ENCODE results near the gene SQSTM1. TPM values are rescaled to one million over a fixed set of nuclear protein-coding genes. Genes with fewer than 3 reads are reported as not detected.

The SQSTM1 gene
- total RNA-seq, 1 experiment from 2014 or later: 984 TPM

DNA sequence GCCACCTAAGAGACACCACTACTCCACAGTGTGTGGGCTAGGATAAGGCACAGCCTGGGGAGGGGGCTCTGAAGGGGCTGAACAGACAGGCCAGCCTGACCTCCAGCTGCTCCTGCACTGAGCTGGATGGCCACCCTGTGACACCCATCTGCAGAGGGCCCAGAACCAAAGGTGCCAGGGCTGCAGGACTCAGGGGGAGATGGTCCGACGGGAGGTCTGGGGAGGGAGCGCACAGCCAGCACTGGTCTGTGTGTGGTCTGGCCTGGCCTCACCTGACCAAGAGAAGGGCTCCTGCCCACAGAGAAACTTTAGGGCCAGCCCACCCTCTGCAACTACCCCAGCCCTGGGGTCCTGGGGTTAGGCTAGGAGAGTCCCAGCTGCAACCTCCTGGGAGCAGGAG is 26.1 kb upstream of the SQSTM1 start:
- DNase-seq (ENCODE audit: low read depth): no peak

DNA sequence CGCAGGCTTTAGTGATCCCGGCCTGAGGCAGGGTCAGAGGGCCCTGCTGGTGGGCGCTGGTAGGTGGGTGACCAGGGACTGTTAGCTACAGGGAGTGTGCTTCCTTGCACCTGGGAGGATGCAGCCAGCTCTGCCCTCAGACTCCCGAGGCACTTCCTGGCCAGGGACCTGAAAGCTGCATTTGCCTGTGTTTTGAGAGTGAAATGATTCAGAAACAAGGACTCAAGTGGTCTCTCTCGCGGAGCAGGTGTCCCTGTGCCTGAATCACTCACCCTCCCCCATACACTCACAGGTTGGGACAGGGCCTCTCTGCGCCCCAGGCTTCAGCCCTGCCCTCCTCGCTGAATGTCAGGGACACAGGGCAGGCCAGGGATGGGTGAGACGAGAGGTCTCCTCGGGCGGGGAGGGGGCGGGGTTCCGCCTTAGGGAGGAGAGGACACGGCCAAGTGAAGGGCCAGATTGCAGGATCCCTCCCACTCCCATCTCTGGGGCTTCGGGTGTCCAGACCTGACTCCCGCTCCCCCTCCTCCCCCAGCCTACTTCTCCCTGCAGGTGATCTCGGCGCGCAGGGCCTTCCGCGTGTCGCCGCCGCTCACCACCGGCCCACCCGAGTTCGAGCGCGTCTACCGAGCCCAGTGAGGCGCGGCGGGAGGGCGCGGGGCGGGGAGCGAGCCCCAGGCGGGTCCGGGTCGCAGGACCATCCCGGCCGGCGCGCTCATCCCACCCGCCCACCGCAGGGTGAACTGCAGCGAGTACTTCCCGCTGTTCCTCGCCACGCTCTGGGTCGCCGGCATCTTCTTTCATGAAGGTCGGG is 25.4 kb upstream of the SQSTM1 start:
- no peak for DNase-seq (ENCODE audit: low read depth)

DNA sequence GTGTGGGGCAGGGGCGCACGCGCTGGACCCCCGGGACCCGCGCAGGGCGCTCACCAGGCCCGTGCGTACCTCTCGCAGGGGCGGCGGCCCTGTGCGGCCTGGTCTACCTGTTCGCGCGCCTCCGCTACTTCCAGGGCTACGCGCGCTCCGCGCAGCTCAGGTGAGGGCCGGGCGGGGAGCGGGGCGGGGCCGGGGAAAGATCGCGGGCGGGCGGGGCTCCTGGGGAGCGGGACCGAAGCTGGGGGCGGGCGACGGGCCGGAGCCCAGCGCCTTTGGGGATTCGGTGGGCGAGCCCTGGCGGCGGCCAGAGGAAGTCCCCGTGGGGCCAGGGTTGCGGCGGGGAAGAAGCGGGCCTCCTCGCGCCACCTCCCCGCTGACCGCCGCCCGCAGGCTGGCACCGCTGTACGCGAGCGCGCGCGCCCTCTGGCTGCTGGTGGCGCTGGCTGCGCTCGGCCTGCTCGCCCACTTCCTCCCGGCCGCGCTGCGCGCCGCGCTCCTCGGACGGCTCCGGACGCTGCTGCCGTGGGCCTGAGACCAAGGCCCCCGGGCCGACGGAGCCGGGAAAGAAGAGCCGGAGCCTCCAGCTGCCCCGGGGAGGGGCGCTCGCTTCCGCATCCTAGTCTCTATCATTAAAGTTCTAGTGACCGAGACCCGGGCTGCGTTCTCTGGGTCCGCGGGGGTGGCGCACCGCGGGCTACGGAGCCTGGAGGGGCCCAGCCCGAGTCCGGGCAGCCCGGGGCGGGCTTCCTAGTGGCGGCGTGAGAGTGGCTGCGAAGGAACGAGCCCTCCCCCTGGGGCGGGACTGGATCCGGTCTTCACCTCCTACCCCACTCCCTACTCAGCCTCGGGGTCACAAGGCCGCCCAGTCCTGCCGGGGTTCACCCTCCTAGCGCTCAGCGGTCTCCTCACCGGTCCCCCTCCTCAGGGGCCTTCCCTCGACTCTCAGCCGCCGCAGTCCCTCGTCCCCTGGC is 24.6 kb upstream of the SQSTM1 start:
- peak; percentile 73 for DNase-seq (ENCODE audit: low read depth)

DNA sequence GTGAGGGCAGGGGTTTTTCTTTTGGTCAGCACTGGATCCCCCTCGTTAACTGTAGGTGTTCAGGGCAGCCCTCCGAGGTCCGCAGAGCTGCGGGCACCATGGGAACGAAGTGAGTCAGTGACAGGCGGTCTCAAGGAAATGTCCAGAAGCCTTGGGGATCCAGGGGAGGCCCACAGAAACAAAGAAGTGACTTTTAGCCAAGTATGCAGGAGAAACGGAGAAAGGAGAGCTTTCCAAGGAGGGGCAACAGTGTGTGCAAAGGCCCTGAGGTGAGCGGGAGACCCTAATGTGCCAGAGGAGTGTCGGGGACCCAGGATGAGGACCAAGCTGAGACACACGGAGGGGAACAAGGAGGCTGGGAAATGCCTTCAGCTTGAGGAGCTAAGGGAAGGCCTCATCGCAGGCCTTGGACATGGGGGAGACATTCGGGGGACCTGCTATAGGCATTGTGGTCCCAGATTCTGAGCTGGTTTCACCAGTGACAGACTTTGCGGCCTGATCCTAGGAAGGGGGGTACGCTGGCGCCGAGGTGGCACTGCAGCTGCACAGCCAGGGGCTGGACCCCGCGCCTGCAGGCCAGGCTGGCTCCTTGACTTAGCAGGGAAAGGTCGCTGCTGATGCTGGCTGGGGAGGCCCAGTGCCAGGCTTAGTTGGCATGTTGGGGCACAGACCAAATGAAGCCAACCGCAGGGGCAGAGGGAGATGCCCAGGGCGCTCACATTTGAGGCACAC is 23.7 kb upstream of the SQSTM1 start:
- no peak for DNase-seq (ENCODE audit: low read depth)

DNA sequence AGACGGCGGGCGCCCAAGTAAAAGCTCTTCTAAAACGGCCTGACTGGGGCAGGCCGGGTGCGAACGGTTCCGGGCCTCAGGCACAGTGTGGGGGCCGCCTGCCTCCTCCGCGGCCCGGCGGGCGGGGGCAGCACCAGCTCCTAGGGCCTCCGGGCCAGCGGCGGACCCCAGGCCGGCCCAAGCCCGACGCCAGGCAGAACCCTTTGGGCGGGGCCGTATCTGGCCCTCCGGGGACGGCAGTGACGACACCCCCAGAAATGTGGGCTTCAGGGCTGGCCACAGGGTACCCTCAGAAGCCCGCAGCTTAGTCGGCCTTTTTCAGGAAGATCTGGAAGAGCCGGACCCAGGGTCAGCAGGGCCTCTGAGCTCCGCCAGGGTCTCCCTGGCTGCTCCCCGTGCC is 23.0 kb upstream of the SQSTM1 start:
- no peak for DNase-seq (ENCODE audit: low read depth)

DNA sequence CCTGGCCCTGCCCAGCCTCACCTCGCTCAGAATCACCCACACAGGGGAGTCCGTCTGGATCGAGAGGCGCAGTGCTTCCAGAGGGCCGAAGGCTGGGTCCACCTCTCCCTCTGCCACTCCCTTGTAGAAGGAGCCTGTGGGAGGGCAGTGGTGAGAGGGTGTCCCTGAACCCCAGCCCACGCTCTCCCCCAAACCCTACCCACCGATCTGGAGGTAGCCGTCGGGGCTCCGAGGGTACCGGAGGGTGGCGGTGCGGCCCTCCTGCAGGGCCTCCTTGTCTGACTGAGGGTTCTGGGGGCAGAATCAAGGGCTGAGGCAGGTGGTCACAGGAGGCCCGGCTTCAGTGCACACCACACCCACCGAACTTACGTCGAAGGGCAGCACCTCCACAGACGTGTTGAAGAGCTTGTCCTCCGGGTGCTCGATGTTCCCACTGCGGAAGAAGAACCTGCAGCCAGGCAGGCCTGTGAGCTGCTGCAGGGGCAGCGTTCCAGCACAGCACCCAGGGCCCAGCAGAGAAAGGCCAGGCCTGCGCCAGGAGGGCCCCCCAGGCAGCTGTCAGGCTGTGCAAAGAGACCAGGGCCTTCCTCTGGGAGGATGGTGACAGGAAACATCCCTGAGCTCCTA is 22.4 kb upstream of the SQSTM1 start:
- DNase-seq (ENCODE audit: low read depth): no peak

DNA sequence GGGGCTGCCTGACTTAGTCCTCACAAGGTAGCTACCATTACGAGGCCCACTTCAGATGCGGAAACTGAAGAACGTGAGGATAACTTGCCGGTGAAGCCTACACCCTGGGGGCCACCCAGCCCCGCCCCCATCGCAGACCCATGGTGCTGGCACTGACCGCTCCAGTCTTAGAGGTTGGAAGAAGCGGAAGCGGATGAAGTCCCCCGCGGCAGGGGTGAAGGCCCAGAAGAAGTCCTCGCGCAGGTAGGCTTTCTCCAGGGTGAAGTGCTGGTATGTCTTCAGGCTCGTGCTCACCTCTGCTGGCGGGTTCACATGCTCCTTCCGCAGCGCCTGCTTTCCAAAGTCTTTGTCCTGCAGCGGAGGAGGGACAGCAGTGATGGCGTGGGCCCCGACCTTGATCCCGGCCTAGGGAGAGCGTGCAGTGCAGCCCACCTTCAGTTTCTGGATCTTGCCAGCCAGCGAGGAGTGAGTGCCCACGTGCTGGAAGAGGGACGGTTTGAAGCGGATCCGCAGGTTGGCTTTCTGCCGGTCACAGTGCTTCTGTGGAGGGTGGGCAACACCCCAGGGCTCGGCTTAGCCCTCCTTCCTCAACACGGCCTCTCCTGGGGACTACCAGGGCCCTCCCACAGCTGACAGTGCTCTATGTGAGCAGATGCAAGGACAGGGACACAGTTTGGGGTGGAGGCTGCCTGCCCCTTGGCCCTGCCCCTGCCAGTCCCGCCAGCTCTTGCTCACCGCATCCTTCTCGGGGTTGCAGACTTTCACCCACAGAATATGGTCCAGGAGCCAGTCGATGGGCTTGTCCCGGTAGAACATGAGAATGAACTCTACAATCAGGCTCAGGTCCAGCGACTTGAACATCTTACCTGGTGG is 21.7 kb upstream of the SQSTM1 start:
- no peak for DNase-seq (ENCODE audit: low read depth)

DNA sequence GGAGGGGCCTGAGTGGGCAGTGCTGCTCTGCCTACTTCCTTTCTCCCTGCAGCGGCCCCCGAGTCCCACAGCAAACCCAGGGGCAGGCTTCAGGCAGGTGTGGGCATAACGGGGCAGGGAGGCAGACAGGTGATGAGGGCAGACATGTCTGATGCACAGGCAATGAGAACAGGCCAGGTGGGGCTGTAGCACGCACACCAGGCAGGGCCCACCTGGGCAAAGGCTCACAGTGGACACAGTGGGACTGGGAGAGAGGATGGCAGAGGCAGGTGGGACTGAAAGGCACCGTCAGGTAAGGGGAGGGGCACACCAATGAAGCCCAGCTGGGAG is 21.1 kb upstream of the SQSTM1 start:
- DNase-seq (ENCODE audit: low read depth): no peak

DNA sequence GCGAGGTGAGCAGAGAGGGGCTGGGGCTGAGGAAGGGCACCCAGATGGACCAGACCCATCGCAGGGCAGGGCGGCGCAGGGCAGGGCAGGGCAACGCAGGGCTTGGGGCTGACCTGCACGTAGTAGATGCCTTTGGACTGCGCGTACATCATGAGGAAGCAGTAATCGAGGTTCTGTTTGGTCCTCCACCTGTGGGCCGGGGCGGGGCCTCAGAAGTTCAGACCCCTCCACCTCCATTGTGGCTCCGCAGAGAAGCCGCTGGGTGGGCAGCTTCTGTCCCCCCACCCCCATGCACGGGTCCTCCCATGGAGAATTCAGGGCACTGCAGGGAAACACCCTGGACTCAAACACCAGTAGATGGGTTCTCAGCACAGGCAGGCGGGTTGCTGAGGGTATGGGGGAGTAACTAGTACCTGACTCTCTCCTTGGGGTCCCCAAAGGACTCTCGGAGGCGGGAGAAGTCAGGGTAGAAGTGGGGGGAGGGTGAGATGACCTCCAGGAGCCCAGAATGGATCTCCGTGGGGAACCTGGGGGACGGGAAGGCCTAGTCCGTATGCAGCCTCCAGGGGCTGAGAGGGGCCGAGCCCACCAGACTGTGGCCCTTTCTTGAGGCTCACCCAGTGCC is 20.5 kb upstream of the SQSTM1 start:
- DNase-seq (ENCODE audit: low read depth): no peak

DNA sequence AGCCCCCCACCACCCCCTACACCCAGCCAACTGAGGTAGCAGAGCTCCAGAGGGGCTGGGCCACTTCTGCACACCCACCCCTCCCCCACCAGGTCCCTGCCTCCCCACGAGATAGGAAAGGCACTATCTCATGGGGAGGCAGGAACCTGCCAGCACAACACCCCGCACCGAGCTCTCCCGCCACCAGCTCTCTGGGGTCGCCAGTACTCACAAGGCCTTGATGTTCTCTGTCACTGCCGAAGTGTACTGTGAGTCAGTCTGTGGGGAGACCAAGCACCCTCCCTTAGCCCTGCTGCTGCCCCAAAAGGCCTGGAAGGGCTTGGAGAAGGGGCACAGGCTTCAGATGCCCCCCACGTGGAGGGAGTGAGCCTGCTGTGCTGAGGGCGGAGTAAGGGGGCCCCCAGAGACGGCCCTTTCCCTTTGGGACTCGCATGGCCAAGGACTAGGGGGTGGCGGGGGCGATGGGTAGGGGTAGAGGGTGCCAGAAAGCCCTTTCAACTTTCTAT is 20.0 kb upstream of the SQSTM1 start:
- DNase-seq (ENCODE audit: low read depth): no peak

DNA sequence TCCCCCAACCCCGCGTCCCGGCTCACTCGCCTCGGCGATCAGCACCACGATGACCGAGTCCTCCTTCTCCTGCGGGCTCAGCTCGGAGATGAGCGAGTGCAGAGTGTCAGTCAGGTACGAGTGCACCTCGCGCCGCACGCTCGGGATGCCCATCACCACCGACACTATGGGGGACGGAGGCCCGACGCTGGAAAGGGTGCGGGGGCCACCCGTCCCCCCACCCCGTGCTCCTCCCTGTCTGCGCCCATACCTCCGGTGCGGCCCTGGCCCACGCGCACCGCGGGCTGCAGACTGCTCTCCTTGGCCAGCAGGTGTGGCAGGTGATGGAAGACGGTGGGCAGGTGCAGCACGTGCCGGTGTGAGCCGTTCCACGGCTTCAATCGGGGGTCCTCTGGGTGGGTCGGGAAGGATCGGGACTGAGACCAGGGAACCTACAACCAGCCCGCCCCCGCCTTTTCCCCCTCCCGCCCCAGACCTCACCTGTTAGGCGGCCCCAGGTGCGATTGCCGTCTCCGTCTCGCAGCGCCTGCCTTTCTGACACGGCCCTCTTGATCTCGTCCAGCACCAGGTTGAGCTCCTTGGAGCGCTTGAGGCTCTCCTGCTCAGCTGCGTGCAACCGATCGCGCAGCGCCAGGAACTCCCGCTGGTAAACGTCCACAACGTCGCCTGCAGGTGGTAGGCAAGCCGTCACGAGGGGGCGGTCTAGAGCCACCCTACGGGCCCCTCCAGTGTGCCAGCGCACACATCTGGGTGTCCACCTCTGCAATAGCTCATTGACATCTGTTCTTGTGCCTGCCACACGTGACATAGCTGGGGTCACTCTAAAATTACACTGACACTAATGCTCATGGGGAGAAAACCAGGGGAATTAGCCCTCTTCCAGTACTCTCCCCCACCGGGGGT is 19.1 kb upstream of the SQSTM1 start:
- DNase-seq (ENCODE audit: low read depth): no peak

DNA sequence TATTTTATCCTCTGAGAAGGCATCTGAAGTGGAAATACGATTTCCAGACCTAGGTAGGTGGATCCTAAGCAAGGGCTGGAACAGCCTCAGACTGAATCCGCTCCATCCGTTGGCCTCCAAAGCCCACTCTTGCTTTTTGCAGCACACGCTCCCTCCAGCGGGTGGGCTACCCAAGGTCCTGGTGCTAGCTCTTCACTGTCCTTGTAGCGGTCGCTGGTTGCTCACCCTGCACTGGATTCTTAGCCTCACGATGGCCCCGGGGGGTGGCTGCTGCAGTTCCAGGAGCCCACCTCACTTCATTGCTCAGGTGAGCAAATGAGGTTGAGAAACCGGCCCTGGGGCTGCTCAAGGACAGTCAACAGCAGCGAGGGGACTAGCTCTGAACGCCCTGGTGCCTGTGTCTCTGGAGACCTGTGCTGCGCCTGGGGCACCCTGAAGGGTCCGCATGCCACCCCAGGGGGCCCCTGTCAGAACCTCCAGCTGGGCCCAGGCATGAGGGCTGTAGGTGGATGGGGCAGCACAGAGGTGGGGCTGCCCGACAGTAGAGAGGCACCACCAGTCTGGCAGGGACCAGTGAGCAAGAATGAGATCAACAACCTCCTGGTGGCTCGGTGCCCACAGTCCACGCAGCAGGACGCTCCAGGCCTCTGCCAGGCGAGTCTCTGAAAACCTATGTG is 18.4 kb upstream of the SQSTM1 start:
- DNase-seq (ENCODE audit: low read depth): no peak

DNA sequence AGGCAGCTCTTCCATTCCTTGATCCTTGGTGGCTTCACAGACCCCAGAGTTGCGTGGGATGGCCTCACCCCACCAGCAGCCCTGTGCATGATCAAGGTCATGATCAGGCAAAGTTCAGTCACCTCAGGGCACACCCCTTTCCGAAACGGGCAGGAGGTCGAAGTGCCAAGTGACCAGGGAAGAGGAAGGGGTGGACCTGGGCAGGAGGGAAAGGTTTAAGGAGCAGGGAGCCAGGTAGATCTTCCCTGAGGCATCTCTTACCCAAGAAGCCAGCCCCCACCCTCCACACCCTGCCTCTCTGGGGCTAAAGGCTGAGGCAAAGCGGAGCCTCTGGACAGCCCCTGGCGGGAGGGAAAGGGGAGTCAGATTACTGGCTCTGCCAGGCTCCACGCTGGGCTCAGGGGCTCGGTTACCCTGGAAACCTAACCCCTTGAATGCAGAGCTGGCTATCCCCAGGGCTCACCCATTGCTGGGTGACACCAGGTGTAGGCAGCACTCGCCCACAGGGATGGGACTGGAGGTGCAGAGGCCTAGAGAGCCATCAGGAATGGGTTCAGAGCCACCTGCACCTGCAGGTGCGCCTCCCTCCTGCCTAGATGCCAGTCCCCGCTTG is 17.6 kb upstream of the SQSTM1 start:
- DNase-seq (ENCODE audit: low read depth): no peak

DNA sequence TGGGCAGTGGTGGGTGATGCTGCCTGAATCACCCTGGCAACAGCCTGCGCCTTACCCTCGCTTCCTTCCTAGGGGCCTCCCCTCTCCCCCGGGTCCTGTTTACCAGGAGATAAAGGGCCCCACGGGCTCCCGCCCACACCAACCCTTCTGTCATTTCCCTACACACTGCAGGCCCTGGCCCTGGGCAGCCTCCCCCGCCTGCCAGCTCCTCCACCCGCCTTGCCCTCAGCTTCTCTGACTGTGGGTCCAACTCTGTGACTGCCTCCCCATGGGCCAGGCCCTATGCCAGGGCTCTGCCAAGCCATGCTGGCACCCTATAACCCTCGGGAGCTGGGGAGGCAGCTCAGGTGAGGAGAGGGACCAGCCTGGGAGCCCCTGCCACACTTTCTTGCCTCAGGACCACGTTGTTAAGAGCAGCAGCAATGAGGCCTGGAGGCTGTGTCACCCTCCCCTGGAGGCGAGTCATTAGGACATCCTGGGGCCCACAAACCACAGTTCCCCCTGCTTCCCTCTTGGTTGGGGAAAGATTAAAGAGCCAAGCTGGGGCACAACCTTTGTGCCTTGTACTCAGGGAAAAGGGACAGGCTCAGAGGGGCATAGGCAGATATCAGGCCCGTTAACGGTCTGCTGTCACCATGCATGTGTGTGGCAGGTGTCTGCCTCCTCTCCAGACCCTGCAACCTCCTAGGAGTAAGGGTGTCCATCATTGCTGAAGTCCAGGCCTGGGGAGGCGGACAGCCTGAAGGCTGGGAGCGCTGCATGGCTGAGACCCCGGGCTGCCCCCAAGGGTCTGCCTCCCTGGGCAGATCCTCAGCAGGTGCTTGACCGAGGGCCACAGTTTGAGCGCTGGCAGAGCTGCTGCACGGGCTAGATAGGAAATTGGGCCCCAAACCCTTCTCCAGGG is 16.8 kb upstream of the SQSTM1 start:
- DNase-seq (ENCODE audit: low read depth): peak; percentile 58

DNA sequence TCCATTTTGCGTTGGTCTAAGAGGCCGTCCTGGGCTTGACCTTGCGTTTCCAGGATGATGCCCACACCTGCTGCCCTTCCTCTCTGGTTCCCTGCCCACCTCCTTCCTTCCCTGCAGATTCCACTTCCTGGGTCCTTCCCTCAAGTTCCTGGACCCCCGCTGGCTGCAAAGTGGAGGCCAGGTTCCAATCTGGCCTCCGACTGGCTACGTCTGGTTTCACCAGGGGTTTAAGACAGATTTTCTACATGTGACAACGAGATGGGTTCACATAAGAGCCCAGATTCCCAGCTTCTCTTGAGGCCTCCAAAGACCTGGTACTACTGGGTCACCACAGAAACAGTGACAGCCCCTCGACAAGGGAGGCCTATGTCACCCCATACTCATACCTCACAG is 16.2 kb upstream of the SQSTM1 start:
- DNase-seq (ENCODE audit: low read depth): no peak

DNA sequence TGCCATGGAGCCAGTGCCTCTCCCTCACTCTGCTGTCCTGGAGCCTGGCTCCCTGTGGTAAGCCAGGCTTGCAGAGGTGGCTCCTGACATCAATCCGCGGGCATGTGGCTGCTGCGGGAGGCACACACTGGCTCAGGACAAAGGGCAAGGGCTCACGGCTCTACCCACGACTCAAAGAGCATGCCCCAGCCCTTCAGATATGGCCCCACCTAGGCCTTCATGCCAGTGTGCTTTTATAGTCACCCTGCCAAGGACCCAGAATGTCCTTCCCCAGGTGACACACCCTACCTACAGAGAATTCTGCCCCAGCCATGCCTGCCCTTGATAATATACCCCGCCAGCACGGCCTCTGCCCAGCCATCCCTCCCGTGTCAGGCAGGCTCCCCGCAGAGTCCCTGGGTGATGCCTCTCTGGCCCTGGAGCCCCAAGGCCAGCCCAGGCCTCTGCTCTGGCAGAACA is 15.6 kb upstream of the SQSTM1 start:
- DNase-seq (ENCODE audit: low read depth): no peak
